Tibial nerve (tissue), 4 donors: ENCODE measurements around the gene PRKCD. TPM values are rescaled to one million over a fixed set of nuclear protein-coding genes. Genes with fewer than 3 reads are reported as not detected.
A peak's percentile ranks its signal among the peaks of the same experiment; 100 is the strongest.

ENCODE experiments used
- DNase-seq, 2 donors: peaks; one replicate each; pipeline ENCODE4 v3.0.0-alpha.2; 2019; ENCODE audit warnings: low spot score in 2 of 2
- H3K27ac ChIP-seq, 4 donors: fragments of 200-600 bp; sonication (generic) in 3 of 4; one replicate each; pipeline ENCODE4 v1.5.1; 2017 to 2019; ENCODE audit warnings: mild to moderate bottlenecking in 1 of 4
- H3K27me3 ChIP-seq, 2 donors: fragments of 200-600 bp; sonication (generic) in 1 of 2; one replicate each; pipeline versions ENCODE4 v1.5.1 to v1.6.0; 2017 to 2019
- H3K36me3 ChIP-seq, 3 donors: fragments of 200-600 bp; sonication (generic); one replicate each; pipeline ENCODE4 v1.5.1; 2018 to 2019
- H3K4me1 ChIP-seq, 4 donors: fragments of 200-600 bp; sonication (generic) in 3 of 4; one replicate each; pipeline ENCODE4 v1.5.1; 2017 to 2019
- H3K4me3 ChIP-seq, 4 donors: fragments of 200-600 bp; sonication (generic) in 3 of 4; one replicate each; pipeline ENCODE4 v1.5.1; 2017 to 2019; ENCODE audit warnings: mild to moderate bottlenecking in 1 of 4, moderate library complexity in 1 of 4
- H3K9me3 ChIP-seq, 4 donors: fragments of 200-600 bp; sonication (generic) in 3 of 4; one replicate each; pipeline ENCODE4 v1.5.1; 2017 to 2019
- EP300 ChIP-seq, 2 donors: sonication (generic); formaldehyde crosslinking; IDR thresholded peaks; one replicate each; pipeline ENCODE4 v1.6.1; 2017; ENCODE audit warnings: antibody characterized with exemption in 2 of 2, mild to moderate bottlenecking in 1 of 2
- POLR2A ChIP-seq, 2 donors: fragments of 450-650 bp; IDR thresholded peaks; one replicate each; pipeline ENCODE4 v1.6.1; 2017; ENCODE audit warnings: antibody characterized with exemption in 2 of 2, mild to moderate bottlenecking in 2 of 2, moderate library complexity in 2 of 2
- WGBS, 2 donors: methylation state at CpG; one replicate each; pipeline ENCODE4 v1.1.5; 2018; 5-methylcytosine and 5-hydroxymethylcytosine counted together
- total RNA-seq, 4 donors: library from RNA; depleted of rRNA; stranded (reverse); fragments of >200 nt; gene quantifications; one replicate each; pipeline ENCODE4 v1.1.0, GENCODE V29; 2016
- TF ChIP-seq, protein P1 (sequence below), 5 experiments: fragments of 200-600 bp in 3 of 5; fragments of 450-650 bp in 2 of 5; sonication (generic) in 3 of 5; IDR thresholded peaks; one replicate each; pipeline ENCODE4 v1.5.1; 2016 to 2019; ENCODE audit warnings: antibody characterized with exemption in 5 of 5, mild to moderate bottlenecking in 3 of 5, moderate library complexity in 2 of 5

Gene PRKCD
- total RNA-seq, 4 donors from 2014 or later: 13.5 to 30.6 (median 19.9) TPM

DNA sequence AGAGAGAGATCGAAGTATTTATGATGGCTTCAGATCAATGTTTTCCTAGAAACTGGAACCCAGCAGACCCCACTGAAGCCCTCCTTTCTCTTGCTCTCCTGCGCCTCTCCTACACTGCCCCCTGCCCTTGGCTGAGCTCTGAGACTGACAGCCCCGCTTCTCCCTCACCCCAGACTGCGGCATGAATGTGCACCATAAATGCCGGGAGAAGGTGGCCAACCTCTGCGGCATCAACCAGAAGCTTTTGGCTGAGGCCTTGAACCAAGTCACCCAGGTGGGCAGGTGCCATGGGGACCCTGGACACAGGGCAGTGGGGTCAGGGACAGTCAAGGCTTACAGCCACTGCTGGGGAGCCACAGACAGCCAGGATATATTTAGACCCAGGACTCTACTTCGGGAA is 23.7 kb downstream of the PRKCD start:
- Histone ChIP-seq H3K27ac (peak overlapping the region in 1 of 4 donors; percentile 1), H3K9me3 (no peaks in the 10 kb centered on the region), H3K36me3 (peaks cover 0 to 95% (median 25%) of the 10 kb centered on the region in 3 donors), H3K4me3 (no peak overlapping the region), H3K27me3 (no peaks in the 10 kb centered on the region), H3K4me1 (peaks cover 0 to 24% (median under 1%) of the 10 kb centered on the region in 4 donors)
- 90 to 92% methylated on average over 7 of the region's 7 CpGs for WGBS, 2 donors
- no peak for TF ChIP-seq POLR2A (IDR thresholded peaks at IDR 0.05)
- no peak for TF ChIP-seq EP300 (IDR thresholded peaks at IDR 0.05)
- TF ChIP-seq, protein P1, sequence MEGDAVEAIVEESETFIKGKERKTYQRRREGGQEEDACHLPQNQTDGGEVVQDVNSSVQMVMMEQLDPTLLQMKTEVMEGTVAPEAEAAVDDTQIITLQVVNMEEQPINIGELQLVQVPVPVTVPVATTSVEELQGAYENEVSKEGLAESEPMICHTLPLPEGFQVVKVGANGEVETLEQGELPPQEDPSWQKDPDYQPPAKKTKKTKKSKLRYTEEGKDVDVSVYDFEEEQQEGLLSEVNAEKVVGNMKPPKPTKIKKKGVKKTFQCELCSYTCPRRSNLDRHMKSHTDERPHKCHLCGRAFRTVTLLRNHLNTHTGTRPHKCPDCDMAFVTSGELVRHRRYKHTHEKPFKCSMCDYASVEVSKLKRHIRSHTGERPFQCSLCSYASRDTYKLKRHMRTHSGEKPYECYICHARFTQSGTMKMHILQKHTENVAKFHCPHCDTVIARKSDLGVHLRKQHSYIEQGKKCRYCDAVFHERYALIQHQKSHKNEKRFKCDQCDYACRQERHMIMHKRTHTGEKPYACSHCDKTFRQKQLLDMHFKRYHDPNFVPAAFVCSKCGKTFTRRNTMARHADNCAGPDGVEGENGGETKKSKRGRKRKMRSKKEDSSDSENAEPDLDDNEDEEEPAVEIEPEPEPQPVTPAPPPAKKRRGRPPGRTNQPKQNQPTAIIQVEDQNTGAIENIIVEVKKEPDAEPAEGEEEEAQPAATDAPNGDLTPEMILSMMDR (IDR thresholded peaks at IDR 0.05): no peak
- no peak for DNase-seq

DNA sequence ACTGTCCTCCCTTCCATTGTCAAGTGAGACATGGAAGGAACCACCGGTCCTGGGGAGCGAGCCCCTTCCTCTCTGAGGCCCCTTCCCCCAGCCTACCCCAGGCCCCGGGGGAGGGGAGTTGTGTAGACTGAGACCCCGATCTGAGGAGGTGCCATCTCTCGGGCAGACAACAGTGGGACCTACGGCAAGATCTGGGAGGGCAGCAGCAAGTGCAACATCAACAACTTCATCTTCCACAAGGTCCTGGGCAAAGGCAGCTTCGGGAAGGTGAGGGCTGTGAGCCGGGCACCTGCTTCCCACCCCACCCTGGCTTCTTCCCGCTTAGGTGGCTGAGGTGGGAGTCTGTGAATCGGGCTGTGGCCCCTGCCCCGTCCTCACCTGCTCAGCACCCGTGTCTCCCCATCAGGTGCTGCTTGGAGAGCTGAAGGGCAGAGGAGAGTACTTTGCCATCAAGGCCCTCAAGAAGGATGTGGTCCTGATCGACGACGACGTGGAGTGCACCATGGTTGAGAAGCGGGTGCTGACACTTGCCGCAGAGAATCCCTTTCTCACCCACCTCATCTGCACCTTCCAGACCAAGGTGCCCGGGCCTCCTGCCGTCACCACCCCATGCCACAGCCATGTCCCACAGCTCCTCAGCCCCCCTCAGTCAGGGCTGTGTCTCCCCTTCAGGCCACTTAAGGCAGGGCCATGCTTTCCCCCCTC is 24.9 kb downstream of the PRKCD start:
- no peak overlapping the region for H3K27ac ChIP-seq
- peaks cover 0 to 95% (median 23%) of the 10 kb centered on the region in 3 donors for H3K36me3 ChIP-seq
- no peak for DNase-seq
- no peak overlapping the region for H3K4me3 ChIP-seq
- no peaks in the 10 kb centered on the region for H3K27me3 ChIP-seq
- no peaks in the 10 kb centered on the region for H3K9me3 ChIP-seq
- TF ChIP-seq, protein P1 (IDR thresholded peaks at IDR 0.05): no peak
- no peak for TF ChIP-seq EP300 (IDR thresholded peaks at IDR 0.05)
- TF ChIP-seq POLR2A (IDR thresholded peaks at IDR 0.05): no peak
- 91 to 92% methylated on average over 16 to 20 of the region's 20 CpGs for WGBS, 2 donors
- H3K4me1 ChIP-seq: peaks cover 0 to 12% (median 0%) of the 10 kb centered on the region in 4 donors

DNA sequence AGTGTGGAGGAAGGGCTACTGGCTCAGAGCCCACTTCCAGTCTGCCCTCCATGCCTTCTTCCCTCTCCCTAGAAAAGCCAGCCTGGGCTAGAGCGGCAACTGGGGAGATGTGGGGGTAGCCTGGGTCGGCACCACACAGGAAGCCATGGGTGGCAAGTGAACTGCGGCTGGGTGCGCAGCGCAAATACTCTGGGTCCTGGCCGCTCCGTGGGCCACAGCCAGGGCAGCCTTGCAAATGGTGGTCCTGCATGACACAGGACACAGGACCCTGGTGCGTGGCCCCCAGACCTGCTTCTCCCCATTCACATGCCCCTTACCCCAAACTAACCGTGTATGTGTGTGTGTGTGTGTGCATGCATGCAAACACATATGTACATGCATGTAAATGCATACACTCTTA is 25.7 kb downstream of the PRKCD start:
- H3K4me3 ChIP-seq: no peak overlapping the region
- no peak for DNase-seq
- no peak for TF ChIP-seq POLR2A (IDR thresholded peaks at IDR 0.05)
- TF ChIP-seq EP300 (IDR thresholded peaks at IDR 0.05): no peak
- TF ChIP-seq, protein P1 (IDR thresholded peaks at IDR 0.05): no peak
- peaks cover 0 to 10% (median 0%) of the 10 kb centered on the region in 4 donors for H3K4me1 ChIP-seq
- no peaks in the 10 kb centered on the region for H3K27me3 ChIP-seq
- H3K27ac ChIP-seq: no peak overlapping the region
- H3K9me3 ChIP-seq: no peaks in the 10 kb centered on the region
- peaks cover 0 to 95% (median 23%) of the 10 kb centered on the region in 3 donors for H3K36me3 ChIP-seq
- 92 to 100% methylated on average over 4 to 9 of the region's 9 CpGs for WGBS, 2 donors

DNA sequence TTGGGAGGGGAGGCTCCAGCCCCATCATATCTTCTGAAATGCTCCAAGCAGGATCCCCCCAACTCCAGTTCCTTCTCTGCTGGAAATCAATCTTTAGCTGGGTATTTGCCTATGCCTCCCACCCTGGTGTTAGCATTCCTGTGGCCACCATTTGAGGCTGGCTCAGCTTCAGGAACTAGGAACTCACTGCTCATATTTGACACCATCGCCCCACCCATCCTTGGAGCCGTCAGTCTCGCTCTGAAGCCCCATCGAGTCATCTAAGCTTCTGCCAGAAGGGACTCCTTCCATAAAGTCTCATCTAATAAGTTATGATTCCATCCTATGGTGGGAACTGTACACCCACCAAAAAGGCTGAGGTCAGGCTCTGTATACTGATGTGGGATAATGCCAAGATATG is 26.4 kb downstream of the PRKCD start:
- Histone ChIP-seq H3K4me1 (peaks cover 0 to 10% (median 0%) of the 10 kb centered on the region in 4 donors), H3K4me3 (no peak overlapping the region), H3K27ac (no peak overlapping the region), H3K27me3 (no peaks in the 10 kb centered on the region), H3K36me3 (peaks cover 0 to 94% (median 23%) of the 10 kb centered on the region in 3 donors), H3K9me3 (no peaks in the 10 kb centered on the region)
- DNase-seq: no peak
- 68 to 83% methylated on average over 4 of the region's 4 CpGs for WGBS, 2 donors
- TF ChIP-seq, protein P1 (IDR thresholded peaks at IDR 0.05): no peak
- no peak for TF ChIP-seq EP300 (IDR thresholded peaks at IDR 0.05)
- TF ChIP-seq POLR2A (IDR thresholded peaks at IDR 0.05): no peak

DNA sequence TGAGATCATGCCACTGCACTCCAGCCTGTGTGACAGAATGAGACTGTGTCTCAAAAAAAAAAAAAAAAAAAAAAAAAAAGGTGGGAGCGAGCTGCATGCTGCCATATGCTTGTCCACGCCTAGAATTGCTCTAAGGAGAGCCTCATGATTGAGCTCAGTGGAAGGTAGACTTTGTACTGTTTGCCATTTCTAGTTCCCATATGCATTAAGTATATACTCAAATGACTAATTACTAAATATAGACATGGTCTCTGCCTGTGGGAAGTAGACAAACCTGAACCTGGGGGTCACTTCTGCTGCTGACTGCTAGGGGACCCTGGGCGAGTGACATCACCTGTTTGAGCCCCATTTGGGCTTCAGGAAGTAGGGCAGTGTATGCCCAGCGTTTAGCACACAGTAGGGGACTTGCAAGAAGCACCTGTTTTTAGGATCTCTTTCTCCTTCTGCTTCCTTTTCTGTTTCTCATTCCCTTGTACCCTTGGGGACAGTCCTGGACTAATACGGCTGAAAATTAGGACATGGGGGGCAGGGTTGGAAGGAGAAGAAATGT is 27.2 kb downstream of the PRKCD start:
- H3K27me3 ChIP-seq: no peaks in the 10 kb centered on the region
- DNase-seq: no peak
- peaks cover 0 to 12% (median 0%) of the 10 kb centered on the region in 4 donors for H3K4me1 ChIP-seq
- H3K9me3 ChIP-seq: no peaks in the 10 kb centered on the region
- 84 to 85% methylated on average over 5 of the region's 5 CpGs for WGBS, 2 donors
- no peak overlapping the region for H3K4me3 ChIP-seq
- TF ChIP-seq EP300 (IDR thresholded peaks at IDR 0.05) (no peak), POLR2A (IDR thresholded peaks at IDR 0.05) (no peak)
- TF ChIP-seq, protein P1 (IDR thresholded peaks at IDR 0.05): no peak
- no peak overlapping the region for H3K27ac ChIP-seq
- H3K36me3 ChIP-seq: peaks cover 0 to 94% (median 23%) of the 10 kb centered on the region in 3 donors
